OCI-M2 (cell line): Measurements from ENCODE around the gene C1GALT1C1.

ENCODE experiments used
- DNase-seq: peaks from one replicate; lab custom pipeline; 2025; ENCODE audit not compliant: unreplicated experiment; lab: John Stamatoyannopoulos, UW

The C1GALT1C1 gene

DNA sequence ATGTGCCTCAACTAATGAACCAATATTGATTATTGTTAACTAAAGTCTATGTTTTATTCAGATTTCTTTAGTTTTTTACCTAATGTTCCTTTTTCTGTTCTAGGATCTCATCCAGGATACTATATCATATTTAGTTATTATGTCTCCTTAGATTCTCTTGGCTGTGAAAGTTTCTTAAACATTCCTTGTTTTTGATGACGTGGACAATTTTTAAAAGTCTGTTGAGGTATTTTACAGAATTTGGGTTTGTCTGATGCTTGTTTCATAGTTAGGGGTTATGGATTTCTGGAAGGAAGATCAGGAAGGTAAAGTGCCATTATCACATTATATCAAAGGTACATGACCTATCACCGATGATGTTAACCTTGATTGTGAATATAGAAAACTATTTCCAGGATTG lies 44.2 kb downstream of the C1GALT1C1 start:
- no peak for DNase-seq
